GM12874 (cell line): ENCODE results near the gene ELMO1.

ENCODE experiments used
- TF ChIP-seq, protein P1 (sequence below): IDR thresholded peaks from 2 replicates; pipeline ENCODE4 v1.5.1; 2011; ENCODE audit warnings: low read depth, mild to moderate bottlenecking, control low read depth, low read length, moderate library complexity; ENCODE audit not compliant: insufficient read depth

Gene ELMO1, protein sequence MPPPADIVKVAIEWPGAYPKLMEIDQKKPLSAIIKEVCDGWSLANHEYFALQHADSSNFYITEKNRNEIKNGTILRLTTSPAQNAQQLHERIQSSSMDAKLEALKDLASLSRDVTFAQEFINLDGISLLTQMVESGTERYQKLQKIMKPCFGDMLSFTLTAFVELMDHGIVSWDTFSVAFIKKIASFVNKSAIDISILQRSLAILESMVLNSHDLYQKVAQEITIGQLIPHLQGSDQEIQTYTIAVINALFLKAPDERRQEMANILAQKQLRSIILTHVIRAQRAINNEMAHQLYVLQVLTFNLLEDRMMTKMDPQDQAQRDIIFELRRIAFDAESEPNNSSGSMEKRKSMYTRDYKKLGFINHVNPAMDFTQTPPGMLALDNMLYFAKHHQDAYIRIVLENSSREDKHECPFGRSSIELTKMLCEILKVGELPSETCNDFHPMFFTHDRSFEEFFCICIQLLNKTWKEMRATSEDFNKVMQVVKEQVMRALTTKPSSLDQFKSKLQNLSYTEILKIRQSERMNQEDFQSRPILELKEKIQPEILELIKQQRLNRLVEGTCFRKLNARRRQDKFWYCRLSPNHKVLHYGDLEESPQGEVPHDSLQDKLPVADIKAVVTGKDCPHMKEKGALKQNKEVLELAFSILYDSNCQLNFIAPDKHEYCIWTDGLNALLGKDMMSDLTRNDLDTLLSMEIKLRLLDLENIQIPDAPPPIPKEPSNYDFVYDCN

DNA sequence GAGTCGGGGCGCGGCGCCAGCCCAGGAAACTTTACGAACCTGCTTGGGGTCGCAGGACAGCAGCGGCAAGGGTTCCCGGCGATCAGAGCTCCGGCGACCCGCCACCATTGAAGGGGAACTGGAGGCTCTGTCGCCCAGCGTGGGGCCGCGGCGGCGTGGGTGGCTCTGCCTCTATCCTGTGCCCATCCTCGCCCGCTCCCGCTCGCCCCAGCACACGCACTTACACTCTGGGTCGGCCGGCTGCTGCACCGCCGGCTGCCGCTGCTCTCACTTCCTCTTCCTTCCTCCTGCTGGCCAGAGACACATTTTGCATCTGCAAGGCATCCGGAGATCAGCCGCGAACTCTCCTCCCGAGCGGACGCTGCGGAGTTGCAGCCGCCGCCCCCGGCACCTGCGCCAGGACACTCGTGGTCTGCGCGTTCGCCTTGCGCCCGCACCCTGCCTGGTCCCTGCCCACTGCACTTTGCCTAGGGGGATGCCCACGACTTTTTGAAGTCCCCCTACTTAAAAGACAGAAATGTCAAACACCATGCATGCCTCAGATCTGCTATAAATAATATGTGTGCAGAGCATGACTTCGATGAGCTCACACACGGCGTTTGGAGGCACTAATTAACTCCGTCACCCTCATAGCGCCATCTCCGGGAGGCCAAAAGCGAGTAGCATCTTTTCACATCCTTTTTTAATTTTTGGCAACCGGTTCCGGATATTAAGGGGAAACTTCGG is at the start of gene ELMO1:
TSS of gene ELMO1 (minus strand) at position 229 of the 726 bp plus-strand sequence. CDS start 106,174 bp downstream, outside the sequence.
- TF ChIP-seq, protein P1, sequence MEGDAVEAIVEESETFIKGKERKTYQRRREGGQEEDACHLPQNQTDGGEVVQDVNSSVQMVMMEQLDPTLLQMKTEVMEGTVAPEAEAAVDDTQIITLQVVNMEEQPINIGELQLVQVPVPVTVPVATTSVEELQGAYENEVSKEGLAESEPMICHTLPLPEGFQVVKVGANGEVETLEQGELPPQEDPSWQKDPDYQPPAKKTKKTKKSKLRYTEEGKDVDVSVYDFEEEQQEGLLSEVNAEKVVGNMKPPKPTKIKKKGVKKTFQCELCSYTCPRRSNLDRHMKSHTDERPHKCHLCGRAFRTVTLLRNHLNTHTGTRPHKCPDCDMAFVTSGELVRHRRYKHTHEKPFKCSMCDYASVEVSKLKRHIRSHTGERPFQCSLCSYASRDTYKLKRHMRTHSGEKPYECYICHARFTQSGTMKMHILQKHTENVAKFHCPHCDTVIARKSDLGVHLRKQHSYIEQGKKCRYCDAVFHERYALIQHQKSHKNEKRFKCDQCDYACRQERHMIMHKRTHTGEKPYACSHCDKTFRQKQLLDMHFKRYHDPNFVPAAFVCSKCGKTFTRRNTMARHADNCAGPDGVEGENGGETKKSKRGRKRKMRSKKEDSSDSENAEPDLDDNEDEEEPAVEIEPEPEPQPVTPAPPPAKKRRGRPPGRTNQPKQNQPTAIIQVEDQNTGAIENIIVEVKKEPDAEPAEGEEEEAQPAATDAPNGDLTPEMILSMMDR, result peak; percentile 49

DNA sequence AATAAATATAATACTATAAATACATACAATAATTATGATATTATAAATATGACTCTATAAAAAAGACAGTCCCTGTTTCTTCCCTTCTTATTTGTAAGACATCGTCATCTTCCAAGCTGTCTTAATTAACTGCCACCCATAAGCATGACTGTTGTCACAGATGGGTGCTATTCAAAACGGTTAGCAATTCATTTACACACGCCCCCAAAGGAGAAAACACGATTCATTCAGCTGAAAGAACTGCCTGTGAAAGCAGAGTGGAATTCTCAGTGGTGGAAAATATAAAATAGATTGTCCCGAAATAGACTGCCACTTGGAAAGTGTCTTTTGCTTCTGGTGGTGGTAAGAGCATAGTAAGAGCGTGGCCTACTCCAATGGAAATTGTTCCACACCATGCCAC is 48.9 kb upstream of the ELMO1 start:
- TF ChIP-seq, protein P1, result no peak

DNA sequence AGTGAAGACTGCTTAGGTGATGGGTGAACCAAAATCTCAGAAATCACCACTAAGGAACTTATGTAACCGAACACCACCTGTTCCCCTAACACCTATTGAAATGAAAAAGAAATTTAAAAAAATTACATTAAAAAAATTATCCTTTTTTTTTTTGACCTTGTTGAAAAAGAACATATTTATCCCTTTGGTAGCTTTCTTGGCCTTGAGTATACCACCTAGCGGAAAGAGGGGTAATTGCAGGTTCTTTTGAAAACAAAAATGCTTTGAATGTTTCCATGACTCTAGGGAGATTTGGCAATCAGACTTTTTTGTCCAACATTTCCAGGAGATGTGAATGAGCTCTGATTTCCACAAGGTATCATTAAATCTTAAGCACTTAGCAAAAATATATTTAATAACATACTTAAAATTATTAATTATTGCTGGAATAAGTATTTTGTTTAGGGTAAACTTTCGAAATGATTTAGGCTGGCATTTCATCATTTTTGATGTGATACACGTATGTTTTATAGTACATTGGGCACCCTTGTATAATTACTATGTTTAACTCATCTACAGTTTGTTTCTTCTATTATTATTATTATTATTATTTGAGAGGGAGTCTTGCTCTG is 47.0 kb upstream of the ELMO1 start:
- TF ChIP-seq, protein P1, result peak; percentile 52

DNA sequence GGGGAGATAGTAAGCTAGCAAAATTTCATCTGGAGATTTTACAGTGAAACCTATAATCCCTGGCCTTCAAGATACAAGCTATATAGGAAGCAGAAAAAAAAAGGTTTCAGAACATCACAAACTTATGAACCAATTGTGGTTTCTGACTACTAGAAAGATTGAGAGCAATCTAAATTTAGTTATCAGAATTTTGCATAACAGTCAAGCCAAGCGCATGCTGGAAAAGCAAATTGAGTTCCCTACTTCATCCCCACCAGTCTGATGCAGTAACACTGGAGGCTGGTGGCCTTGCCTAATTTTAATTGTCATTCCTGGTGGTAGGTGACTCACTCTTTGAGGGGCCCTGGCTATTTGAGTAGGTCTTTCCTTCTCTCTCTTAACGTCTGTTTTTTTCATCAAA is 46.3 kb upstream of the ELMO1 start:
- TF ChIP-seq, protein P1, result no peak

DNA sequence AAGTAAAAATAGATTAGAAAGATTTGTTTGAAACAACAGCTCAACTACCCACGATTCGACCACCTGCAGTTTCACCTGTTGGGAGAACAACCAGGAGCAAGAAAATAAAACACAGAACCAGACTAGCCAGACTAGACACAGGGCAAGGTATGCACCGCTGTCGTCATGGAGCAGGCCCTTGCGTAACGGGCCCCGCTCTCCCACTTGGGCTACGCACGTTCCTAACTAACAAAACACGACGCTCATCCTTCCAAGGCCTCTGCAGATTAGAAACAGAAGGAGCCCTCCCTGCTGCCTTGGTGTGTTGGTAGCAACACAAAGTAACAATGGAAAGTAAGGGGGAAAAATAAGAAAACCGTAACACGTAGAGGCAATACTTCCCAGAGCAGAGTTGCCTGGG is 45.1 kb upstream of the ELMO1 start:
- TF ChIP-seq, protein P1, result no peak

DNA sequence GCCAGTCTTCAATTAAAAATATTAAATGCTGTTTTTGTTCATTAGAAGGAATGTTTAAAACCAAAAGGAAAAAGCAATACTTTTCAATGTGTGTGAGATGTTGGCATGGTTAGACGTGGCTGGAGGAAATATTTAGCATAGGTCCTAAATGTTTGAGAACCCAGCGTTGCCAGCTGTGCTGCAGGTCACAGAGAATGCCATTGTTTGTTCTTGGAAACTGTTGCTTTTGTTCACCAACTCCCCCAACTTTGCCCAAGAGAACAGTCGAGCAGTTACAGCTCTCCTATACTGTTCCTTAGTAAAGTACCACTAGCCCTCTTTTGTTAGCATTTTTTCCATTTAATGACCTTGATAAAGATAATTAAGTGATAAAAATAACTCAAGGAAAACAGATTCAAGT is 44.5 kb upstream of the ELMO1 start:
- TF ChIP-seq, protein P1, result no peak
